GM20000 (cell line): ENCODE results near the gene LTBP1.

Experiments
- DNase-seq: peaks from one replicate; pipeline ENCODE4 v3.0.0; 2012; ENCODE audit warnings: low spot score
- TF ChIP-seq, protein P1 (sequence below): IDR thresholded peaks from 2 replicates; pipeline ENCODE4 v1.5.1; 2012; ENCODE audit warnings: mild to moderate bottlenecking, control low read depth; ENCODE audit errors: extremely low read depth, missing control alignments

Gene LTBP1

DNA sequence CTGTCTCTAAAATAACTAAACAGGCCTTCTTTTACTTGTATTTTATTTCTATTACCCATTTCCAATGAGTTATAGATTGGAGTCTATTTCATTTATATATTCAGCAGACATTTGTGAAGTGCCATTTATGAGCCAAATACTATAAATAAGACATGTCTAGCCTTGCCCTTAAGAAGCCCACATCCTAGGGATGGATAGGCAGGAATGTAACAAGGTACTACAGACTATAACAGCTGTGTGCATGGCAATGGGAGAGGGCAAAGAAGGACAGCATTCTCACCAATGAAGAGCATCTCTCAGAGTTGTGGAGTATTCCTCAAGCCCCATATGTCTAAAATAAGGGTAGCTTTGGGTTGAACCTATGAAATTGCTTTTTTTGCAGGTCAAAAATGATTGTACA is 367.8 kb downstream of the LTBP1 start:
- TF ChIP-seq, protein P1, sequence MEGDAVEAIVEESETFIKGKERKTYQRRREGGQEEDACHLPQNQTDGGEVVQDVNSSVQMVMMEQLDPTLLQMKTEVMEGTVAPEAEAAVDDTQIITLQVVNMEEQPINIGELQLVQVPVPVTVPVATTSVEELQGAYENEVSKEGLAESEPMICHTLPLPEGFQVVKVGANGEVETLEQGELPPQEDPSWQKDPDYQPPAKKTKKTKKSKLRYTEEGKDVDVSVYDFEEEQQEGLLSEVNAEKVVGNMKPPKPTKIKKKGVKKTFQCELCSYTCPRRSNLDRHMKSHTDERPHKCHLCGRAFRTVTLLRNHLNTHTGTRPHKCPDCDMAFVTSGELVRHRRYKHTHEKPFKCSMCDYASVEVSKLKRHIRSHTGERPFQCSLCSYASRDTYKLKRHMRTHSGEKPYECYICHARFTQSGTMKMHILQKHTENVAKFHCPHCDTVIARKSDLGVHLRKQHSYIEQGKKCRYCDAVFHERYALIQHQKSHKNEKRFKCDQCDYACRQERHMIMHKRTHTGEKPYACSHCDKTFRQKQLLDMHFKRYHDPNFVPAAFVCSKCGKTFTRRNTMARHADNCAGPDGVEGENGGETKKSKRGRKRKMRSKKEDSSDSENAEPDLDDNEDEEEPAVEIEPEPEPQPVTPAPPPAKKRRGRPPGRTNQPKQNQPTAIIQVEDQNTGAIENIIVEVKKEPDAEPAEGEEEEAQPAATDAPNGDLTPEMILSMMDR = no peak
- no peak for DNase-seq

DNA sequence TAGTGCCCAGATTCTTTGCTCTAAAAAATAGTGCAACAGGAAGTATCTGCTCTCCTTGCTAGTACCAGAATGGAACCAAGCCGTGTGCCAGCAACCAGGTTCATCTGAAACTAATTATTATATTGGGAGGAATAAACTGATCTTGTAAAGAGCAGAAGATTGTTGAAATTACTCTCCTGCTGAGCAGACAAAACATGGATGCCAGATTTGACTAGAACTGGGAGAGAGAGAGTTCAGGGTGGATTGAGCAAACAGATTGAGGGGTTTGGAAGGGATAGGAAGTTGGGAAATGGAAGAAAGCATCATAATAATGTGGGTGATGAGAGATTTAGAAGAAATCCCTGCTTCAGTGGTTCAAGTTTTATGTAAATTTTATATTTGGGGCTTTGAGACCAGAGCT is 369.6 kb downstream of the LTBP1 start:
- TF ChIP-seq, protein P1 = no peak
- DNase-seq = no peak

DNA sequence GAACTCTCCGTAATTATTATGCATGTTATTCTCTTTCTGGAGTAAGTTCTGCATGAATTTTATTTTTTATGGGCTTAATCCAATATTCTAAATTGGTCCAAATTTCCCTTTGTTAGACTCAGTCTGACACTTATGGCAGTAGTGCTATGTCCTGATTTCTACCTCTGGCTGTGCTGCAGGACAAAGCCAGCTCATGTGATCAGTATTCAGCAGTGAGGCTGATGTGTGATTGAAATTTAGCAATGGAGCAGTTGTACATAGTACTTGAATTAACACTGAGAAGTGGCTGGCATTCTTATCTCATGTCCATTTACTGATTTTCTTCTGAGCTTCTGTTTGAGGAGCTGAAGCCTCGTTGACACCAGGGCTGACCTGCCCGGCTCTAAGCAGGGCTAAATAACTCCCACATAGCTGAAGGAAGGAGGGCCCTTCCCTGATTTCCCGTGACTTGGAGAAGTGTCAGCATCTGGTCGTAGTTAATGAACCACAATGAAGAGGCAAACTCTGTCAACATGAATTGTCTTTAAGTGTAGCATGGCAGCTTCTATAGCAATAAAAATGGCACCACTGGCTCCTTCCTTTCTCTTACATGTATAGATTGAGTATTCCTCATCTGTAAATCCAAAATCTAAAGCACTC is 370.7 kb downstream of the LTBP1 start:
- TF ChIP-seq, protein P1 = no peak
- DNase-seq = no peak

DNA sequence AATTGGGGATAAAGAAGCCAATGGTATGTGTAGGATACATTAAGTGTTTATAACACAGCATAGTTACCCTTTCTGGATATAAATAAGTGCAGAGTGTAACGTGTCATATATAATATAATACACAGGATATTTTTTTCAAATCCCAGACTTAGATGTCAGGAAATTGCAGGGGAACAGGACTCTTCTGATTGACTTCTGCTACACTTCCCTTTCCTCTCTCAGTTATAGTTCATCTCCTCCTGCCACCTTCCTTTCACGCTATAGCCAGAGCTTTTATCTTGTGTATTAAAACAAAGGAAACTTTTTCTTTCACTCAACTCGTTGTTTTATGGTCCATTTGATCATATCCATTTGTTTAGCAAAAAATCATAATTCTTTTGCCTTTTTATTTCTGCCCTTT is 371.7 kb downstream of the LTBP1 start:
- TF ChIP-seq, protein P1 = no peak
- no peak for DNase-seq

DNA sequence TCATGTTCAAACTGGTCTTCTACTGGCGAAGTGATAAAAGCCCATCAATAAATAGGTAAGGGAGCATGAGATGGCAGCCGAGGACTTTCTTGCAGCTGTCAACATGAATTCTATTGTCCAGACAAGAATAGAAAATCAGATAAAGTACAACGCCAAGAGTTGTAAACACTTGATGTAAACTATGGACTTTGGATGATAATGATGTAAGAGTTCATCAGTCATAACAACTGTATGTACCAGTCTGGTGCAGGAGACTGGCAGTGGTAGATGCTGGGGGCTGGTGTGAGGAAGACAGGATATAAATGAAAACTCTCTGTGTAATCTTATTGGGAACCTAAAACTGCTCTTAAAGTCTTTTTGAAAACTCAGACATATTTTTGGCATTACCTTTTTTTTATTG is 373.8 kb downstream of the LTBP1 start:
- TF ChIP-seq, protein P1 = no peak
- DNase-seq = no peak

DNA sequence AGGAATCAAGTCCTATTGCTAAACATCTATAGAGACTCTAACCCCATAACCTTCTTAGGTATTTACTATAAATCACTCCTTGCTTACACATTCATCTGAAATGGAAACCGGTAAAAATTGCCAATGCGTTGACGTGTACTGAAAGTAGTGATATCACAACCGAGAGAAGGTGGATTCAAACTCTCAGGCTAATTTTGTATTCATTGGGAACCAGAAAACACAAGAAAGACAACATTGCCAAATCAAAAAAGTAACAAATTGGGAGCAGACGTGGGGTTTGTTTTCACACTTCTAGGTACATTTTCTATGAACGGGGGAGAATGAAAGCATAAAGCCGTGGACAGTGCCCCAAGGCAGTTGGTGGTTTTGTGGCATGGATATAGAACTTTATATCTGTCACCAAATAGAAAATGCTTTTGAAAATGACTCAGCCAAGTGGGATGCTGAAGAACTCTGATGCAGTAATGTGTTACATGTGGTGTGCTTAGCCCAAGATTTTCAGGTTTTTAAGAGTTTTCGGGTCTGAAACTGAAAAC is 374.6 kb downstream of the LTBP1 start:
- TF ChIP-seq, protein P1 = no peak
- DNase-seq = no peak

DNA sequence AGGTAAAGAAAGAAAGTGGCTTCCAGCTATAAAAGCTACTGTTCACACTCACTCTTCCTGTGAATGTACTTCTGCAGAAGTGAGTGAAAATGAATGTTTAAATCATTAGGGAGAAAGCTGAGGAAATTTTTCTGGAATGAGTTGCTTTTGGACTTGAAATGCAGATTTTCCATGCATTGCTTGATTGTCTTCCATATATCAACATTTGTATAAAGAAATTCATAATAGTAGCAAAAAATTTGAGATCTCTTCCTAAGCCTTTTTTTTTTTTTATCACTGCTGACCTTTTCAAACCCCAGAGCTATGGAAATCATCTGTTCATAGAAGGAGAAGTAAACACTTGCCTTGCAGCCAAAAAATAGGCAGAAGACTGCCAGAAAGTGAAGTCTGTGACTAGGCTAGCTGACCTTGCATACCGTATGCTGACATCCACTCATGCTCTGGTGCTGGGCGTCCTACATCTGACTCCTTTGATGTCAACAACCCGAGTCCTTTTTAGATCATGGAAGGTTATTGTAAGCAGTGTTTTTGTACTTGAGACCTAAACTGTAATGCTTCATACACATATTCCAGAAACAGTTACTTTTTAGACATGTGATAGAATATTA is 375.2 kb downstream of the LTBP1 start:
- no peak for DNase-seq
- TF ChIP-seq, protein P1 = no peak
